GM18505 (cell line): Measurements from ENCODE around the gene SLCO3A1.

ENCODE experiments used
- ATAC-seq: cut with Tn5 transposase; IDR thresholded peaks from one replicate; pipeline ENCODE4 v1.9.1; 2021; ENCODE audit not compliant: unreplicated experiment
- POLR2A ChIP-seq: IDR thresholded peaks from 4 replicates; pipeline ENCODE4 v1.6.1; 2011; ENCODE audit warnings: borderline replicate concordance; ENCODE audit not compliant: insufficient read depth, insufficient read length; ENCODE audit errors: extremely low read depth

Gene SLCO3A1

GRCh38 chr15:92142242-92143232 is 289.0 kb downstream of the SLCO3A1 start:
- no peak for ATAC-seq
- TF ChIP-seq POLR2A: no peak

- no peak for ATAC-seq
Observed at GRCh38 chr15:92143765-92144164, 290.3 kb downstream of the SLCO3A1 start.

DNA sequence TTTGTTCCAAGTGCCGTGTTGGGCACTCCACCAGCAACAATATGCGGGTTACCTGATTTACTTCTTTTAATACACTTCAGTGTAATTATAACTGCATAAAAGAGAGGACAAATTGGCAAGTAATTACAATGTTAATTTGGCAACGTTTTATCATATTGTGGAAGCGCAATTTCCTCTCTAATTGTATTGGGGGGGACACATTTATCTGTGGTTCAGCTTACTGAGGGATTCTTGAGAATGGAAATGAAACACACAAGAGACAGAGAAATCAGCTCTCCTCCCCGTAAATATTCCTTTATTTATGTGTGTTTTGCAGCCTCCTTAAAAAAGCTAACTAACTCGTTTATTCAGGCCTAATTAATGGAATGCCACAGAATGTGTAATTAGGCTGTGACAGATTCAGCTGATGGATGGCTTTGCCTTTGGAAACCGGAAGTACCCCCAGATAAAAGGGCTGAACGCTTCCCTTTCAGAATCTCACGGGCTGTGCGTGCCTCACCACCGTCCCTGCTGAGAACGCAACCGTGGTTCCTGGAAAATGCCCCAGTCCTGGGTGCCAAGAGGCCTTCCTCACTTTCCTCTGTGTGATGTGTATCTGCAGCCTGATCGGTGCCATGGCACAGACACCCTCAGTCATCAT is 293.1 kb downstream of the SLCO3A1 start:
- TF ChIP-seq POLR2A: no peak
- ATAC-seq: no peak

More at GRCh38 chr15:92143765-92144164, 290.3 kb downstream of the SLCO3A1 start:
- no peak for TF ChIP-seq POLR2A

- ATAC-seq: no peak
- TF ChIP-seq POLR2A: no peak
Observed at GRCh38 chr15:92149029-92149428, 295.5 kb downstream of the SLCO3A1 start.

GRCh38 chr15:92149465-92149864 is 296.0 kb downstream of the SLCO3A1 start:
- ATAC-seq: no peak
- no peak for TF ChIP-seq POLR2A

DNA sequence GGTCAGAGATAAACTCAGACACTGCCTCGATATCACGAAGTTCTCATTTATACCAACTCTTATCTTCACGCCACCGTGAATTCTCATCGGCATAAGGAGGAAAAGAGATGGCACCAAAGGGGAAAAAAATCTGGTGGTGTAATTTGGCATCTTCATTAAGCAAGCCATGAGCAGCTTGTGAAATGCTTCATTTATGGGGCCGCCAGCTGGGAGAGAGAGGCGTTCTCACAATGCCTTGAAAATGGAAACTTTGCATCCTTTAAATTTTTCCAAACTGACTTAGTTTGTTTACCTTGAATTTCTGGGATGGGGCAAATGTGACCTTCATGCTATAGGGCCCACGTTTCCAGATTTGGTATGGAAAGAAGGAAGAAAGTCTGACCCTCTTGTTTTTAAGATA is 297.7 kb downstream of the SLCO3A1 start:
- no peak for ATAC-seq
- no peak for TF ChIP-seq POLR2A

DNA sequence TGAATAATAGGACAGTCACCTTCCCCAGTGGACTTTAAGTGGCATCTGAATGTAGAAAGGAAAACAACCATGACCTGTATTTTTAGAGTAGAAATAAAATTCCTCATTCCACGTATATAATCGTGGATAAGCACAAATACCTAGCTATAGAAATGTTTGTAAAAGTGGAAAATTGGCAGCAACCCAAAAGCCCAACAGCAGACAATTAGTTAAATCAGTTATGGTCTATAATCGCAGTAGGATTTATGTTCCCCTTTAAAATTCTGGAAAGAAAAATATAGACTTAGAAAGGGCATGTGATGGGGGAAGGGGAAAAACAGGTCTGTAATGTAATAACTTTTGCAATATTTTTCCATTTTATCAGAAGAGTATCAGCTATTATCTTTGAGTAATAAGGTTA is 298.2 kb downstream of the SLCO3A1 start:
- ATAC-seq: no peak
- TF ChIP-seq POLR2A: no peak

DNA sequence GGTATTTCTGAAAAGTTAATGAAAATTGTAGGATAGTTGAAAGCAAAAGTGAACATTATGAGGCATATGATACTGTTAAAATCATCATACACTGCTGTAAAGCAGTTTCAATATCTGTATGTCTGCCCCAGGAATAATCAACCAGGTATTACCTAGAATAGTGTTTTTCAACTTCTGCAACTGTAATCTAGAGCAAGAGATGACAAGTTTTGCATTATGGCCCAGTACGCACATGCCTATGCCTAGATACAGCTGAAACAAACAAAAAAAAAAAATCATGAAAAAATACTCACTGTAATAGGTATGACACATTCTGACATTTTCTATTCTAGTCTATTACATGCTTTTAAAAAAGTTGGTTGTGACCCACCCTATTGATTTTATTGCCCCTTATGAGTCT is 299.5 kb downstream of the SLCO3A1 start:
- TF ChIP-seq POLR2A: no peak
- ATAC-seq: no peak

DNA sequence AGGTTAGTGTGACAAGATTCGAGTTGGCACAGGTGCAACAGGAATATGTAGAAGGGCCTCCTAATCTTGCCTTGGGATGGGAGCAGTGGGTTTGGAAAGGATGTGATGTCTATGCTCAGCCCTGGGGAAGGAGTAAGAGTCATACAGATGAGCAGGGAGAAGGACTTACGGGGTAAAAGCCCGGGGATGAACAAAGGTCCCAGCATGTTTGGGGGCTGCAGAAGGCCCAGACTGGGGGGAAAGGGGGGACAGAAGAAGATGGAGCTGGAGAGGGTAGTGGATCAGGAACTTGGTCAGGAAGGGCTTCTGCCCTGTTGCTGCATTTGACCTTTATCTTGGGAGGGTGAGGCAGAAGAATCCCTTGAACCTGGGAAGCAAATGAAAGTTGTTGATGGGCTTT is 300.1 kb downstream of the SLCO3A1 start:
- no peak for ATAC-seq
- no peak for TF ChIP-seq POLR2A

DNA sequence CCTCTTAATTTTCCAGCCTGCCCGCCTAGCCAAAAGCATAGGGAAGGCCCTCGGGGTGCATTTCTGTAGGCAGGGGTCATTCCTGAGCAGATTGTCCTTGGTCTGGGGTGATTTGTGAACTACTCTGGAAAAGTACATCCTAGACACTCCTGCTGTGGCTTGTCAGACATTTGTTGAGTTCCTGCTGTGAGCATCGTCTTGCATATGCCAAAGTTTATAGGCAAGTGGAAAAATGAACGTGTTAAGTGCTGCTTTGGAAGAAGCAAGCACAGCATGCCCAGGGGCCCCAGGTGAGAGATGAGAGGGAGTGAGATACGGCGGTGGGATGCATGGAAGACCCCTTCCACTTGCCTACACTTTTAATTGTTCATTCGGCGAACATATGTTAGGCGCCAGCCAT is 302.4 kb downstream of the SLCO3A1 start:
- no peak for TF ChIP-seq POLR2A
- no peak for ATAC-seq

GRCh38 chr15:92157666-92158298 is 304.3 kb downstream of the SLCO3A1 start:
- no peak for ATAC-seq
- no peak for TF ChIP-seq POLR2A

DNA sequence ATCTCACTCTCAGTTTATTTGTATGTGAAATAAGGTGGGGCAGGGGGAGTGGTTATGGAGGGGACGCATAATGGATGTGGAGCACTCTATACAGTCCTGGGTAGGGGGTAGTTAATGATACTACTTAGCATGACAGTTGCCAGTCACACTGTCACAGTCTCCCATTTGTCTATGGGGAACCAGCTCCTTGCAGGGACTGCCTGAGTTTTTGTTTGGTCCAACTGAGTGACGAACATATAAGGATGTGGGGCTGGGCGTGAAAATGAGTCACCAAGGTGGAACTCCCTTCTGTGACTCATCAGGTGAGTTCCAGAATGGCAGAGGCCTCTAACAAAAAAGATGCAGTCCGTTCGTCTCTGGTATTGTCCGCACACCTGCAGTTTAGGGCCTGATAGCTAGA is 304.9 kb downstream of the SLCO3A1 start:
- peak; percentile 47 for ATAC-seq
- no peak for TF ChIP-seq POLR2A

DNA sequence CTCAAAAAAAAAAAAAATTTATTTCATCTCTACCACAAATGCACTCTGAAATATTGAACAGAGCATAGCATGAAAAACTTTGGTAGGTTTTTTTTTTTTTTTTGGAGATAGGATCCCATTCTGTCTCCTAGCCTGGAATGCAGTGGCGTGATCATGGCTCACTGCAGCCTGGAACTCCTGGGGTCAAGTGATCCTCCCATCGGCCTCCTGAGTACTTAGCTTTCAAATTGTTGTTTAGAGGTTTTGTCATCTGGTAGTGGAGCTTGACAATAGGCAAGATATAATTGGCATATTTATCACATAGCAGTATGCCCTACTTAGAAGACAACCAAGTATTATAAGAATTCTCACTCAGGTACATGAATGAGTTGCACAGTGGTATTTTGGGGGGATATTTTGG is 306.0 kb downstream of the SLCO3A1 start:
- TF ChIP-seq POLR2A: no peak
- no peak for ATAC-seq
